ENCODE data around the gene TVP23C.

DNA sequence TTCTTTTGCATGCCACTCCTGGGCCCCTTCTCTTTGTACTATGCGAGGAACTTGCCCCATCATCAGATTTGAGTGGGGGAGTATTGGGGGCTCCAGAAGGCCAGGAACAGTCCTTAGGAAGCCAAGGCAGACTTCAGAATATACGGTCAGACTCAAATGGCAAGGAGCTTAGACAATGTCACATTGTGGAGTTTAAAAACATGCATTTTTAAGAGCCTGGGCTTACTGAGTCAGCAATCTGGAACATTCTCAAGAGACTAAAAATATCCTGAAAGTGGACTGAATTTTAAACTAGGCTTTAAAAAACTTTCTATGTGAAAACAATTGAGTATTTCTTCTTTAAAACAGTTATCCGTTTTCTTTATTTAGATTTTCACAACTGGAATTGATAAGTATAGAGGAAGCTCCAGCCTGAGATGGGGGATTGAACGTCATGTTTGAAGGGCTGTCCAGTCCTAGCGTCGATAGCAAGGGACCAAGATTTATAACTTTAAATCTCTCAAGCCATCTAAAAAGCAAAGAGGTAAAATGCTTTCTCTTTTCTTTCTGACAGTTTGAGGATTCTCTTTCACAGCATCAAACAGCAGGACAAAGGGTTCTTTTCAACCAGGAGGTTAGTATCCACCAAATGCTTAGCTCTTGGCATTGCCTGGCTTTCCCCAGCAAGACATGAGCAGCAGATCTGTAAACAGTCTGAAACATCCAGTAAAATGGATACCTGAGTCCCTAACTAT lies 50.1 kb downstream of the TVP23C start:
- TF ChIP-seq, protein P1, sequence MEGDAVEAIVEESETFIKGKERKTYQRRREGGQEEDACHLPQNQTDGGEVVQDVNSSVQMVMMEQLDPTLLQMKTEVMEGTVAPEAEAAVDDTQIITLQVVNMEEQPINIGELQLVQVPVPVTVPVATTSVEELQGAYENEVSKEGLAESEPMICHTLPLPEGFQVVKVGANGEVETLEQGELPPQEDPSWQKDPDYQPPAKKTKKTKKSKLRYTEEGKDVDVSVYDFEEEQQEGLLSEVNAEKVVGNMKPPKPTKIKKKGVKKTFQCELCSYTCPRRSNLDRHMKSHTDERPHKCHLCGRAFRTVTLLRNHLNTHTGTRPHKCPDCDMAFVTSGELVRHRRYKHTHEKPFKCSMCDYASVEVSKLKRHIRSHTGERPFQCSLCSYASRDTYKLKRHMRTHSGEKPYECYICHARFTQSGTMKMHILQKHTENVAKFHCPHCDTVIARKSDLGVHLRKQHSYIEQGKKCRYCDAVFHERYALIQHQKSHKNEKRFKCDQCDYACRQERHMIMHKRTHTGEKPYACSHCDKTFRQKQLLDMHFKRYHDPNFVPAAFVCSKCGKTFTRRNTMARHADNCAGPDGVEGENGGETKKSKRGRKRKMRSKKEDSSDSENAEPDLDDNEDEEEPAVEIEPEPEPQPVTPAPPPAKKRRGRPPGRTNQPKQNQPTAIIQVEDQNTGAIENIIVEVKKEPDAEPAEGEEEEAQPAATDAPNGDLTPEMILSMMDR (conservative IDR thresholded peaks at IDR 0.05; ENCODE audit: low read depth in 2 of 2): no peak
- TF ChIP-seq CREB1 (CRISPR knock-in tag; IDR thresholded peaks at IDR 0.05; ENCODE audit: low read depth) (no peak), EZH2phosphoT487 (IDR thresholded peaks at IDR 0.05; ENCODE audit: unreplicated experiment) (no peak), POLR2AphosphoS5 (IDR thresholded peaks at IDR 0.05; ENCODE audit: low read depth) (no peak), EZH2 (IDR thresholded peaks at IDR 0.05; ENCODE audit: low read depth, unreplicated experiment) (no peak), NANOG (IDR thresholded peaks at IDR 0.05; ENCODE audit: borderline replicate concordance) (no peak)
- TF ChIP-seq, protein P2, sequence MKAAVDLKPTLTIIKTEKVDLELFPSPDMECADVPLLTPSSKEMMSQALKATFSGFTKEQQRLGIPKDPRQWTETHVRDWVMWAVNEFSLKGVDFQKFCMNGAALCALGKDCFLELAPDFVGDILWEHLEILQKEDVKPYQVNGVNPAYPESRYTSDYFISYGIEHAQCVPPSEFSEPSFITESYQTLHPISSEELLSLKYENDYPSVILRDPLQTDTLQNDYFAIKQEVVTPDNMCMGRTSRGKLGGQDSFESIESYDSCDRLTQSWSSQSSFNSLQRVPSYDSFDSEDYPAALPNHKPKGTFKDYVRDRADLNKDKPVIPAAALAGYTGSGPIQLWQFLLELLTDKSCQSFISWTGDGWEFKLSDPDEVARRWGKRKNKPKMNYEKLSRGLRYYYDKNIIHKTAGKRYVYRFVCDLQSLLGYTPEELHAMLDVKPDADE (IDR thresholded peaks at IDR 0.05): no peak
- TF ChIP-seq, protein P3, sequence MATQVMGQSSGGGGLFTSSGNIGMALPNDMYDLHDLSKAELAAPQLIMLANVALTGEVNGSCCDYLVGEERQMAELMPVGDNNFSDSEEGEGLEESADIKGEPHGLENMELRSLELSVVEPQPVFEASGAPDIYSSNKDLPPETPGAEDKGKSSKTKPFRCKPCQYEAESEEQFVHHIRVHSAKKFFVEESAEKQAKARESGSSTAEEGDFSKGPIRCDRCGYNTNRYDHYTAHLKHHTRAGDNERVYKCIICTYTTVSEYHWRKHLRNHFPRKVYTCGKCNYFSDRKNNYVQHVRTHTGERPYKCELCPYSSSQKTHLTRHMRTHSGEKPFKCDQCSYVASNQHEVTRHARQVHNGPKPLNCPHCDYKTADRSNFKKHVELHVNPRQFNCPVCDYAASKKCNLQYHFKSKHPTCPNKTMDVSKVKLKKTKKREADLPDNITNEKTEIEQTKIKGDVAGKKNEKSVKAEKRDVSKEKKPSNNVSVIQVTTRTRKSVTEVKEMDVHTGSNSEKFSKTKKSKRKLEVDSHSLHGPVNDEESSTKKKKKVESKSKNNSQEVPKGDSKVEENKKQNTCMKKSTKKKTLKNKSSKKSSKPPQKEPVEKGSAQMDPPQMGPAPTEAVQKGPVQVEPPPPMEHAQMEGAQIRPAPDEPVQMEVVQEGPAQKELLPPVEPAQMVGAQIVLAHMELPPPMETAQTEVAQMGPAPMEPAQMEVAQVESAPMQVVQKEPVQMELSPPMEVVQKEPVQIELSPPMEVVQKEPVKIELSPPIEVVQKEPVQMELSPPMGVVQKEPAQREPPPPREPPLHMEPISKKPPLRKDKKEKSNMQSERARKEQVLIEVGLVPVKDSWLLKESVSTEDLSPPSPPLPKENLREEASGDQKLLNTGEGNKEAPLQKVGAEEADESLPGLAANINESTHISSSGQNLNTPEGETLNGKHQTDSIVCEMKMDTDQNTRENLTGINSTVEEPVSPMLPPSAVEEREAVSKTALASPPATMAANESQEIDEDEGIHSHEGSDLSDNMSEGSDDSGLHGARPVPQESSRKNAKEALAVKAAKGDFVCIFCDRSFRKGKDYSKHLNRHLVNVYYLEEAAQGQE (IDR thresholded peaks at IDR 0.05; ENCODE audit: unreplicated experiment): no peak
